HUES48 (cell line): ENCODE measurements around the gene ECHS1.

ENCODE experiments used
- H3K27ac ChIP-seq: one replicate; pipeline ENCODE4 v1.7.0; 2013; ENCODE audit warnings: low read depth, low read length, inconsistent platforms
- H3K27me3 ChIP-seq: 2 replicates; pipeline ENCODE4 v1.6.1; 2013; ENCODE audit warnings: mild to moderate bottlenecking, low read length; ENCODE audit not compliant: control insufficient read depth, insufficient read depth
- H3K36me3 ChIP-seq: 2 replicates; pipeline ENCODE4 v1.6.1; 2013; ENCODE audit warnings: low read length; ENCODE audit not compliant: control insufficient read depth, insufficient read depth
- H3K4me1 ChIP-seq: 2 replicates; pipeline ENCODE4 v1.6.1; 2013; ENCODE audit warnings: mild to moderate bottlenecking, low read length; ENCODE audit not compliant: control insufficient read depth, insufficient read depth
- H3K4me3 ChIP-seq: 2 replicates; pipeline ENCODE4 v1.5.1; 2013; ENCODE audit warnings: mild to moderate bottlenecking, low read depth, low read length
- H3K9ac ChIP-seq: 2 replicates; pipeline ENCODE4 v1.6.1; 2013; ENCODE audit warnings: mild to moderate bottlenecking, low read depth, low read length, moderate library complexity
- H3K9me3 ChIP-seq: 2 replicates; pipeline ENCODE4 v1.6.1; 2013; ENCODE audit warnings: low read length; ENCODE audit not compliant: control insufficient read depth, insufficient read depth

The ECHS1 gene

GRCh38 chr10:133355991-133356390 lies 17.2 kb downstream of the ECHS1 start:
- H3K4me1 ChIP-seq: no peaks in the 10 kb centered on the region
- H3K27me3 ChIP-seq: peaks cover 6% of the 10 kb centered on the region; the same call in 1 of the 2 replicates
- no peak overlapping the region for H3K27ac ChIP-seq
- H3K4me3 ChIP-seq: no peak overlapping the region
- H3K9me3 ChIP-seq: no peaks in the 10 kb centered on the region
- no peak overlapping the region for H3K9ac ChIP-seq
- H3K36me3 ChIP-seq: 0 out of 2 replicates have a peak, but pooled peaks cover 10% of the 10 kb centered on the region

- H3K4me3 ChIP-seq: no peak overlapping the region
These were observed 17.9 kb downstream of the ECHS1 start for GRCh38 chr10:133355266-133355665.

GRCh38 chr10:133354672-133355240 lies 18.4 kb downstream of the ECHS1 start:
- H3K27me3 ChIP-seq: no peaks in the 10 kb centered on the region
- 0 out of 2 replicates have a peak, but pooled peaks cover 10% of the 10 kb centered on the region for H3K36me3 ChIP-seq
- H3K4me1 ChIP-seq: no peaks in the 10 kb centered on the region; the same call in 1 of the 2 replicates
- H3K27ac ChIP-seq: no peak overlapping the region
- no peaks in the 10 kb centered on the region for H3K9me3 ChIP-seq
- H3K4me3 ChIP-seq: no peak overlapping the region
- no peak overlapping the region for H3K9ac ChIP-seq

More at GRCh38 chr10:133355266-133355665, 17.9 kb downstream of the ECHS1 start:
- no peak overlapping the region for H3K27ac ChIP-seq
- no peaks in the 10 kb centered on the region for H3K9me3 ChIP-seq
- H3K9ac ChIP-seq: no peak overlapping the region
- H3K36me3 ChIP-seq: 0 out of 2 replicates have a peak, but pooled peaks cover 10% of the 10 kb centered on the region
- peaks cover 4% of the 10 kb centered on the region; the same call in 1 of the 2 replicates for H3K27me3 ChIP-seq
- no peaks in the 10 kb centered on the region; the same call in 1 of the 2 replicates for H3K4me1 ChIP-seq

GRCh38 chr10:133353988-133354605 lies 19.1 kb downstream of the ECHS1 start:
- Histone ChIP-seq H3K4me1 (no peaks in the 10 kb centered on the region; the same call in 1 of the 2 replicates), H3K36me3 (0 out of 2 replicates have a peak, but pooled peaks cover 10% of the 10 kb centered on the region), H3K9ac (no peak overlapping the region), H3K9me3 (no peaks in the 10 kb centered on the region), H3K27me3 (no peaks in the 10 kb centered on the region), H3K4me3 (no peak overlapping the region), H3K27ac (no peak overlapping the region)

GRCh38 chr10:133353202-133353959 lies 19.8 kb downstream of the ECHS1 start:
- no peaks in the 10 kb centered on the region for H3K27me3 ChIP-seq
- no peak overlapping the region for H3K4me3 ChIP-seq
- H3K36me3 ChIP-seq: 0 out of 2 replicates have a peak, but pooled peaks cover 10% of the 10 kb centered on the region
- no peaks in the 10 kb centered on the region; the same call in 1 of the 2 replicates for H3K4me1 ChIP-seq
- no peak overlapping the region for H3K9ac ChIP-seq
- no peaks in the 10 kb centered on the region for H3K9me3 ChIP-seq
- no peak overlapping the region for H3K27ac ChIP-seq

GRCh38 chr10:133351408-133352318 lies 21.5 kb downstream of the ECHS1 start:
- Histone ChIP-seq H3K4me3 (no peak overlapping the region), H3K9ac (no peak overlapping the region), H3K27ac (no peak overlapping the region)

GRCh38 chr10:133350950-133351329 lies 22.2 kb downstream of the ECHS1 start:
- no peaks in the 10 kb centered on the region; the same call in 1 of the 2 replicates for H3K4me1 ChIP-seq
- no peak overlapping the region for H3K9ac ChIP-seq
- no peaks in the 10 kb centered on the region for H3K27me3 ChIP-seq

More at GRCh38 chr10:133351408-133352318, 21.5 kb downstream of the ECHS1 start:
- Histone ChIP-seq H3K9me3 (no peaks in the 10 kb centered on the region), H3K36me3 (0 out of 2 replicates have a peak, but pooled peaks cover 10% of the 10 kb centered on the region), H3K4me1 (no peaks in the 10 kb centered on the region; the same call in 1 of the 2 replicates), H3K27me3 (no peaks in the 10 kb centered on the region)

GRCh38 chr10:133350283-133350949 lies 22.7 kb downstream of the ECHS1 start:
- Histone ChIP-seq H3K9me3 (no peaks in the 10 kb centered on the region), H3K27ac (no peak overlapping the region), H3K36me3 (0 out of 2 replicates have a peak, but pooled peaks cover 1% of the 10 kb centered on the region), H3K4me1 (no peaks in the 10 kb centered on the region; the same call in 1 of the 2 replicates), H3K27me3 (no peaks in the 10 kb centered on the region), H3K9ac (no peak overlapping the region), H3K4me3 (no peak overlapping the region)

More at GRCh38 chr10:133350950-133351329, 22.2 kb downstream of the ECHS1 start:
- H3K4me3 ChIP-seq: no peak overlapping the region
- H3K36me3 ChIP-seq: 0 out of 2 replicates have a peak, but pooled peaks cover 7% of the 10 kb centered on the region
- no peak overlapping the region for H3K27ac ChIP-seq
- H3K9me3 ChIP-seq: no peaks in the 10 kb centered on the region

- Histone ChIP-seq H3K9ac (no peak overlapping the region), H3K4me3 (no peak overlapping the region), H3K27ac (no peak overlapping the region), H3K4me1 (no peaks in the 10 kb centered on the region; the same call in 1 of the 2 replicates), H3K27me3 (no peaks in the 10 kb centered on the region), H3K36me3 (no peaks in the 10 kb centered on the region), H3K9me3 (no peaks in the 10 kb centered on the region)
These were observed 23.6 kb downstream of the ECHS1 start for GRCh38 chr10:133349577-133350011.
